ENCODE data around the gene STUM.

STUM gene

DNA sequence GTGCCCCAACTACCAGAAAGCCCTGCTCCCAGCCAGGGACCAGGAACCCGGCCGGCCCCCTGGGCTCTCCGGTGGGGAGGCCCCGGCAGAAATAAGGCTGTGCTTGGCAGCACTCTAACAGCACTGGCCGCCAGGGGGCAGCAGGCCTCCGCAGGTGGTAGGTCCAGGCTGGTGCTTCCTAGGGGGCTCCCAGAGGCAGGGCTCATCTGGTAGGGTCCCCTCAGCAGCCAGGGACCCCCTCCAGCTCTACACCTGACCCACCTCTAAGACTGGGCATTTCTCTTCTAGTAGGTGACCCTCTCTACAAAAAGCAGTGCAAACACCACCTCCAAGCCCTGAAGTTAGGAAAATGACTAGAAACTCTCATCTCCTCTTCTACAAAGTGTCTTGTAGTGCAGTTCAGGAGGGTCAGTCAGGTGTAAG, 85.6 kb downstream of the STUM start:
- H3K4me3 ChIP-seq (ENCODE audit: low read depth, low read length), result no peak overlapping the region
- TF ChIP-seq, protein P1, sequence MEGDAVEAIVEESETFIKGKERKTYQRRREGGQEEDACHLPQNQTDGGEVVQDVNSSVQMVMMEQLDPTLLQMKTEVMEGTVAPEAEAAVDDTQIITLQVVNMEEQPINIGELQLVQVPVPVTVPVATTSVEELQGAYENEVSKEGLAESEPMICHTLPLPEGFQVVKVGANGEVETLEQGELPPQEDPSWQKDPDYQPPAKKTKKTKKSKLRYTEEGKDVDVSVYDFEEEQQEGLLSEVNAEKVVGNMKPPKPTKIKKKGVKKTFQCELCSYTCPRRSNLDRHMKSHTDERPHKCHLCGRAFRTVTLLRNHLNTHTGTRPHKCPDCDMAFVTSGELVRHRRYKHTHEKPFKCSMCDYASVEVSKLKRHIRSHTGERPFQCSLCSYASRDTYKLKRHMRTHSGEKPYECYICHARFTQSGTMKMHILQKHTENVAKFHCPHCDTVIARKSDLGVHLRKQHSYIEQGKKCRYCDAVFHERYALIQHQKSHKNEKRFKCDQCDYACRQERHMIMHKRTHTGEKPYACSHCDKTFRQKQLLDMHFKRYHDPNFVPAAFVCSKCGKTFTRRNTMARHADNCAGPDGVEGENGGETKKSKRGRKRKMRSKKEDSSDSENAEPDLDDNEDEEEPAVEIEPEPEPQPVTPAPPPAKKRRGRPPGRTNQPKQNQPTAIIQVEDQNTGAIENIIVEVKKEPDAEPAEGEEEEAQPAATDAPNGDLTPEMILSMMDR (IDR thresholded peaks at IDR 0.05; ENCODE audit: borderline replicate concordance, insufficient read depth, low read depth, low read length), result peak; percentile 94

DNA sequence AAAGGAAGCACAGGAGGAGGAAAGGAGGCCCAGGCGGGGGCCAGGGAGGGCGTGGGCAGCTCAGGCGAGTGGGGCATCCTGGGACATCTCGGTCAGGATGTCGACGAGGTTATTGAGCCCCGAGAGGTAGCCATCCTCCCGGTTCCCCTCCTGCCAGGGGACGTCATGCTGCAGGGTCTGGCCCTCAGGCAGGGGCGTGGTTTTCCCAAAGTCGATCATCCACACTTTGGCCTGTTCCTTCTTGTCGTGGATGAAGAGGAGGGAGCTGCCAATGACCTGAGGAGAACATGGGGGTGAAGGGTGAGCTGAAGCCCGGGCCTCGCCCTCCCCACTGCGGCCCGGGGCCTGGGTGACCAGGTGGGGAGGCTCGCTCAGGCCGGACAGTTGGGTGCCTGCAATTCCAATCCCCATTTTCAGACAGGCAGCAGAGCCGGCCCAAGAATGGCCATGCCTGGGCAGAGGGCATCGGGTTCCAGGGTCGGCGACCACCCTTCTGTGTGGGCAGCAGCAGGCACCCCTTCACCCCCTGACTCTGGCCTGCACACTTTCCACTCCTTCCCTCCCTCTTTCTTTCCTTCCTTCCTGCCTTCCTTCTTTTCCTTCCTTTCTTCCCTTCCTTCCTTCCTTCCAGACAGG, 86.2 kb downstream of the STUM start:
- no peak overlapping the region for H3K4me3 ChIP-seq (ENCODE audit: low read depth, low read length)

DNA sequence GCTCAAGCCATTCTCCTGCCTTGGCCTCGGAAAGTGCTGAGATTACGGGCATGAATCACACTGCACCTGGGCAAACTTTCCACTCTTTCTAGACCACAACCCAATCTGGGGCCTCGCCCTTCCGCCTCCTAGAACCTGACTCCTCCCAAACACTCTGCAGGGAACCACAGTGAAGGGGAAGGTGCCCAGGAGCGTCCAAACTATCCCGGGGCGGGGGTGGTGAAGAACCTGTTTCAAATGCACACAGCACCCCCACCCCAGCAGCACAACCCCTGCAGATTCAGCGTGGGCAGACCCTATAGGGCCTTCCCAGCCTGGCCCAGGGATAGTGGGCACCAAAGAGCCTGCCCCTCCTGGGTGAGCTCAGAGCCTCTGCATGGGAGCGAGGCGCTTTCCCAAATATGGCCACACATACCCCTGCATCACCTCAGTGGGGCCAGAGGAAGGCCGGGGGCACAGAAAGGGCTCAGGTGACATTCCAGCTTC, 86.9 kb downstream of the STUM start:
- TF ChIP-seq, protein P1 (IDR thresholded peaks at IDR 0.05; ENCODE audit: borderline replicate concordance, insufficient read depth, low read depth, low read length), result no peak
- no peak overlapping the region for H3K4me3 ChIP-seq (ENCODE audit: low read depth, low read length)

More for the DNA sequence above, 86.2 kb downstream of the STUM start:
- TF ChIP-seq, protein P1 (IDR thresholded peaks at IDR 0.05; ENCODE audit: borderline replicate concordance, insufficient read depth, low read depth, low read length), result no peak

DNA sequence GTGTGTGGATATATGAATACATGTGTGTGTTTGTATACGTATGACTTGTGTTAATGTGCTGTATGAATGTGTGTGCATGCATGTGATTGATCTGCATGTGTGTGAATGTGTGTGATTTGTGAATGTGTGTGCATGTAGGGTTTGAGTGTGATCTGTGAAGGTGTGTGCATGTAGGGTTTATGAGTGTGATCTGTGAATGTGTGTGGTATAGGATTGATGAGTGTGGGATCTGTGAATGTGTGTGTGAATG, 88.2 kb downstream of the STUM start:
- H3K4me3 ChIP-seq (ENCODE audit: low read depth, low read length), result no peak overlapping the region
- TF ChIP-seq, protein P1 (IDR thresholded peaks at IDR 0.05; ENCODE audit: borderline replicate concordance, insufficient read depth, low read depth, low read length), result no peak

DNA sequence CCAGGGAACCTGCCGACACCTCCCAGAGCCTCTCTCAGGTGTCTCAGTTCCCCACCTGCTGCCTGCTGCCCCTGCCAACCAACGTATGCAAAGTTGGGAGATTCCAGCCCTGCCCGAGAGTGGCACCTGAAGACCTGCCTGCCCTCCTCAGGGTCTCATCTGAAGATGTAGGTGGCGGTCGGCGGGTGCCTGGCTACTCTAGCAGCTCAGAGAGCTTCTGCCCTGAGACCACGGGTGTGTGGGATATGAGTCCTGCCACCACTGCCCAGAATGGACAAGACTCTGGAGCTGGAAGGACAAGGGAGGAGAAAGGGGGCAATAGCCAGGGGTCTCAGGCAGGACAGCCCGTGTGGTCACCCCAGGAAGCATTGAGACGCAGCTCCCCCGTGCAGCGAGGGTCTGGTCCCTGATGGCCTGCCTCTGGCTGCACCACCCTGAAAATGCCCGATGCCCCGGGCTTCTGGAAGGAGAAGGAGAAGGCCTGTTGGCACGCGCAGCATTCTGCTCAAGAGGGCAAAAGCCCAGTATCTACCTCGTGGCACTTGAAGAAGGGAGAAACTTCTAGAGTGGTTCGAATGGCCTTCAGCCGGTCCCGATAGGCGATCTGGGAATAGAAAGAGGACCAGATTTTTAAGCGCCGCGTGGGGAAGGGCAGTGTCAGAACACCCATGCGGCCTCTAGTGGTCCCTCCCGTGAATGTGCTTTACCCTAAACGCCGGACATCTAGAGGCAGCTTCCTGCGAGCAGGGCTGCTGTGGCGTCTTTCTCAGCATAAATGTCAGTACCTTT, 88.8 kb downstream of the STUM start:
- no peak overlapping the region for H3K4me3 ChIP-seq (ENCODE audit: low read depth, low read length)
- TF ChIP-seq, protein P1 (IDR thresholded peaks at IDR 0.05; ENCODE audit: borderline replicate concordance, insufficient read depth, low read depth, low read length), result no peak

DNA sequence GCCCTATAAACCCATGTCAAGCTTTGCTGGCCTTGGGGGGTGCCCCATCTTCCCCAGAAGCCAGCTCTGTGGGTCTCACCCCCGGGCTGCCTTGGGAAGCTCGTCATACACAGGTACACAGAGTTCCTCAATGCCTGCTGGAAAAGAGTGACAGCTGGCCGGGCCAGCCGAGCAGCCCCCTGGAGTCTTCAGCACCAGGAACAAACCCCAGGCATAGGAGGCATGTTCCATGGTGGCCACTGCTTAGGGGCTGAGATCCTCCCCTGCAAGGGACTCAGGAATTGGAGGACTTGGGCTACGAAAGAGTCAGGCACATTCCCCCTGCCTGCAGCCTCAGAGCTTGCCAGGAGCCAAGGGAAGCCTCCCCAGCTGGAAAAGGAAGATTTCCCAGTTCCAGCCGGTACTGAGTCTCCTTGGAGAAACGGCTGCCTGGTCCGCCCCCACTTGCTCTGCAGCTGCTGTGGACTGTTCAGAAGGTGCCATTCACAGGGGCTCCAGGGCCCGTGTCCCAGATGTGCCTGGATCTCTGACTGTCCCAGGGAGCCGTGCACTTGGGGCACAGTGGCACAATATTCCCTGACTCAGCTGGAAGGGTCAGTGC, 89.5 kb downstream of the STUM start:
- H3K4me3 ChIP-seq (ENCODE audit: low read depth, low read length), result no peak overlapping the region
- TF ChIP-seq, protein P1 (IDR thresholded peaks at IDR 0.05; ENCODE audit: borderline replicate concordance, insufficient read depth, low read depth, low read length), result no peak

All from GM12875 (cell line).